Urothelium cell line (cell line): ENCODE data around the gene RAB35.

ENCODE experiments used
- DNase-seq: peaks from one replicate; pipeline ENCODE4 v3.0.0; 2011; ENCODE audit warnings: low spot score, mixed read lengths
- FAIRE-seq: peaks from 2 replicates; lab custom pipeline; 2011; peaks lifted over from hg19 to GRCh38; lab: Jason Lieb, UNC

The RAB35 gene

GRCh38 chr12:120134307-120134980, 17.9 kb upstream of the RAB35 start:
- FAIRE-seq (no peak), DNase-seq (no peak)

GRCh38 chr12:120132863-120133385, 16.4 kb upstream of the RAB35 start:
- FAIRE-seq, result no peak
- DNase-seq, result no peak

GRCh38 chr12:120132054-120132836, 15.7 kb upstream of the RAB35 start:
- no peak for DNase-seq
- FAIRE-seq, result no peak

- DNase-seq (no peak), FAIRE-seq (no peak)
These were observed 14.6 kb upstream of the RAB35 start for GRCh38 chr12:120131116-120131515.

- FAIRE-seq (no peak), DNase-seq (no peak)
These were observed 13.5 kb upstream of the RAB35 start for GRCh38 chr12:120130011-120130410.

- FAIRE-seq (no peak), DNase-seq (no peak)
These were observed 10.1 kb upstream of the RAB35 start for GRCh38 chr12:120126635-120127005.

- DNase-seq, result no peak
- FAIRE-seq, result no peak
These were observed 9.5 kb upstream of the RAB35 start for GRCh38 chr12:120125792-120126634.

GRCh38 chr12:120125029-120125428, 8.5 kb upstream of the RAB35 start:
- FAIRE-seq, result no peak
- DNase-seq, result no peak

GRCh38 chr12:120121766-120122293, 5.3 kb upstream of the RAB35 start:
- DNase-seq (no peak), FAIRE-seq (no peak)

- DNase-seq, result no peak
- no peak for FAIRE-seq
These were observed 4.8 kb upstream of the RAB35 start for GRCh38 chr12:120121343-120121742.

- FAIRE-seq (no peak), DNase-seq (no peak)
These were observed 2.9 kb upstream of the RAB35 start for GRCh38 chr12:120119271-120119973.

GRCh38 chr12:120118321-120119061, 1.9 kb upstream of the RAB35 start:
- FAIRE-seq (no peak), DNase-seq (peak; percentile 53)

- FAIRE-seq (no peak), DNase-seq (no peak)
These were observed 1.4 kb upstream of the RAB35 start for GRCh38 chr12:120117961-120118320.

- DNase-seq (peak; percentile 99), FAIRE-seq (peak; percentile 77)
These were observed 469 bp upstream of the RAB35 start for GRCh38 chr12:120116792-120117651.

- FAIRE-seq (no peak), DNase-seq (peak; percentile 59)
These were observed 687 bp downstream of the RAB35 start for GRCh38 chr12:120115692-120116440.

GRCh38 chr12:120115066-120115465, 1.5 kb downstream of the RAB35 start:
- FAIRE-seq, result no peak
- no peak for DNase-seq

- FAIRE-seq, result no peak
- DNase-seq, result no peak
These were observed 5.7 kb downstream of the RAB35 start for GRCh38 chr12:120110550-120111501.
